NCI-H2107 treated with DMSO at 0.1 percent for 48 hours (cell line): ENCODE measurements around the gene NDOR1.

Source experiments
- DNase-seq: peaks from one replicate; lab custom pipeline; 2025; ENCODE audit not compliant: unreplicated experiment; lab: John Stamatoyannopoulos, UW

The NDOR1 gene

DNA sequence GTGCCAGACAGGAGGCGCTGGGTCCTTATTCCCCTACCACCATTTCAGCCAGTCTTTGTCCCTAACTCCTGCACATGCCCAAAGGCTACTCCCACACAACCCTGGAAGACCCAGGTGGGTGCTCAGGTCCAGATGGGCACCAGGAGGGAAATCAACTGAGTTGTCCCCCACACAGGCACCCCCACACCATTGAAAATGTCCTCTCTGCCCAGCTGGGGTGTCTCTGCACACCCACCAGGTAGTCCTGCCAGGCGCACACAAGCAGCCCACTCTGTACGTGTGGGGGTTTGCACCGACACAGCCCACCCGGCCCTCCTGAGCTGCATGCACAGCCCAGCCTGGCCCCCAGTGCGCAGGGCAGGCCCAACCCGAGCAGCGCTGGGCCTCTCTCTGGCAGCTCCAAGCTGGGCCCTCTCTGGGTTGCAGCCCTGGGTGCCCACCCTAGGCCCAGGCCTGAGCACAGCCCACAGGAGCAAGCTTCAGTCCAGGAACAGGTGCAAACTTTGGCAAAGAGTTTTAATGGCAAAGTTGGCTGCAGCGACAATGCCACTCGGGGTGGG lies 14.3 kb downstream of the NDOR1 start:
- no peak for DNase-seq

- DNase-seq: no peak
These were observed 15.0 kb downstream of the NDOR1 start for GRCh38 chr9:137220317-137221094.

- DNase-seq: no peak
These were observed 15.6 kb downstream of the NDOR1 start for GRCh38 chr9:137221095-137221505.

DNA sequence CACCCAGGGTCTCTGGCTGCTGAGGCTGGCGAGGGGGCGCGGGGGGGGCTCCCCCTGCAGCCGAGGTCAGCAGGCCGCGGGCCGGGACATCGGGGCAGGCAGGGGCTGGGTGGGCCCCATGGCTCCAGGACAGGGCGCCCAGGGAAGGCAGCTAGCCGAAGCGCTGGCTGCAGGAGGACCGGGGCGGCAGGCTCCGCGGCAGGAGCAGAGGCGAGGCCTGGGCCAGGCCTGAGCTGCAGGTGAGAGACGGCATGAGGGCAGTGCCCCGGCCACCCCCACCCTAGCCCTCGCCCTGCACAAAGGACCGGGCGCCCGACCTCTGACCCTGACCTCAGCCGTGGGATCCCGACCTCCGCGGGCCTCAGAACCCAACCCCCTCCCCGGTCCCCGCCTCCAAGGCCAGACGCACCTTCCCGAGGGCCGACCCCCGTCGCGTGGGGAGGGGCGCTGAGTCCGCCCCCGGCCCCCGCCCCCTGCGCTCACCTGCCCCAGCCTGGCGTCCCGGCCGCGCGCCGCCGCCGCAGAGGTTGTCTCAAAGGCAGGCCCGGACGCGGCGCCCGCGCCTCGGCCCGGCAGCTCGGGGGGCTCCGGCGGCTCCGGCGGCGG lies 16.1 kb downstream of the NDOR1 start:
- DNase-seq: no peak

DNA sequence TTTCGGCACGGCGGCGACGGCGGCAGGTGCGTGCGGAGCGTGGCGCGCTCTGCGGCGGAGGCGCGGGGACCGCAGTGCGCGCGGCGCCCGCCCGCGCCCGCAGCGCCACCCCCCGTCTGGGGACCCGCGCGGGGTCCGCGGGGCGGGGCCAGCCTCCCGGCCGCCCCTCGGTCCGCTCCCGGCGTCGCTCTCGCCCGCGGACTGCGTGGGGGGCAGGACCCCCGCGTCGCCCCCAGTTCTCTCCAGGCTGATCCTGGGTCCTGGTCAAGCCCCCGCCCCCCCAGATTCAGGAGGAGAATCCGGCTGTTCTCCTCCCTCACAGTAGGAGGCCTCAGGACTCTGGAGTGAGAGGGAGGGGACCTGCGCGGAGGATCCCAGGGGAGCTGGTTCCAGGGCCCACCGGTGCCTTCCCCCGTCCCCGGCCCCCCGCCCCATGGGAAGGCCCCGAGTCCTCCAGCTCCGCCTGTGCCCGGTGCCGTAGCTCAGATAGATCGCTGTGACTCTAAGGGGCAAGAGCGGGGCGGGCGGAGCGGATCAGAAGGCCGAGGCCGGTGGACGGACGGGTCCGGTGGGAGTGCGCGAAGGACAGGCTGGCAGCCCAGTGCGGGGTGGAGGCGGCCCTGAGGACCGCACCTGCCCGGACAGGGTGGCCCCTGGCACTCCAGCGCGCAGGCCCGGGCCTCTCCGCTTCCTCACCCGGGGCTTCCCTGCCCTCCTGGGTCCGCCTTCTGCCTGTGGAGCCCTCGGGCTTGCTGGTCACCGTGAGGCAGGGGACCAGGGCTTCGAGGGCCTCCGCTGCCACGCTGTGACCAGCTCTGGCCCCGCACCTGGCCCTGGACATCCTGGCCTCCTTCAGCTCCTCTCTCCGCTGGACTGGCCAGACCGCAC lies 16.9 kb downstream of the NDOR1 start, which contains the start of gene RNF208:
Gene RNF208, minus strand, starts transcription at position 51 of the 888 bp plus-strand sequence. CDS start 1,028 bp downstream, outside the sequence.
- no peak for DNase-seq

DNA sequence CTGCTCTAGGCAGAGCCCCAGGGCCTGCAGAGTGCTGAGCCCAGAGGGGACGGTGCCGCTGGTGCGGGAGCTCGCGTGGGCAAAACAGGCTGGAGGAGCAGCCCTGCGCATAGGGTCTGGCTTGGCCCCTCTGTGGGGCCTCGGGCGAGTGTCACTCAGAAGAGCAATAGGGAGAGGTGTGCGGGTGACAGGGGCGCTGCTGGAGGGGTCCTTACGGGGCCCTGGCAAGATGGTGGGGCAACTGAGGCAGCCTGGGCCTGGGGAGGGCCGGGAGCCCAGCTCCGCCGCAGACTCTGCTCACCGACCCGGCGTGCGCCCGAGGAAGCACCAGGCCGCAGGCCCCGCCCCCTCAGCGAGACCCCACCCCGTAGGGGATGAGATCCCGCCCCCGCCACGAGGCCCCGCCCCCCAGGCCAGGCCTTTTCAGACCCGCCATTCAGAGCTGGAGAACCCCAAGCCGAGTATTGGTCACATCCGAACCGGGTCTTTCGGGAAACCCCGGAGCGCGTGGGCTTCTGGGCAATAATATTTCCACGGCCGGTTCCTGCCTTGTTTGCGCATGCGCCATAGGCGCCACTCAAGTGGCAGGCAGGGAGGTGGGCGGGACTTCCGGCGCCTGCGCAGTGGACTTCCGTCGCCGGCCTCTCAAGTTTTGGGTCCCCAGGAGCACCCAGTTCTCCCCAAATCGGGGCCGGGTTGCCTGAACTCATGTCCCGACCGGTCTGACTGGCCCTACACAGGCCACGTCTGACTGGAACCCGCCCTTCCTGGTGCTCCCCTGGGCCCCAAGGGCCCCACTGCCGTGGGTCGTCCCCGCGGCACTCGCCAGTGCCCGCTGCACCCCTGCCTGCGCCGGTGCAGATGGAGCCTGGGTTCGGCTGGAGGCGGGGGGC lies 17.8 kb downstream of the NDOR1 start:
- DNase-seq: peak; percentile 95

DNA sequence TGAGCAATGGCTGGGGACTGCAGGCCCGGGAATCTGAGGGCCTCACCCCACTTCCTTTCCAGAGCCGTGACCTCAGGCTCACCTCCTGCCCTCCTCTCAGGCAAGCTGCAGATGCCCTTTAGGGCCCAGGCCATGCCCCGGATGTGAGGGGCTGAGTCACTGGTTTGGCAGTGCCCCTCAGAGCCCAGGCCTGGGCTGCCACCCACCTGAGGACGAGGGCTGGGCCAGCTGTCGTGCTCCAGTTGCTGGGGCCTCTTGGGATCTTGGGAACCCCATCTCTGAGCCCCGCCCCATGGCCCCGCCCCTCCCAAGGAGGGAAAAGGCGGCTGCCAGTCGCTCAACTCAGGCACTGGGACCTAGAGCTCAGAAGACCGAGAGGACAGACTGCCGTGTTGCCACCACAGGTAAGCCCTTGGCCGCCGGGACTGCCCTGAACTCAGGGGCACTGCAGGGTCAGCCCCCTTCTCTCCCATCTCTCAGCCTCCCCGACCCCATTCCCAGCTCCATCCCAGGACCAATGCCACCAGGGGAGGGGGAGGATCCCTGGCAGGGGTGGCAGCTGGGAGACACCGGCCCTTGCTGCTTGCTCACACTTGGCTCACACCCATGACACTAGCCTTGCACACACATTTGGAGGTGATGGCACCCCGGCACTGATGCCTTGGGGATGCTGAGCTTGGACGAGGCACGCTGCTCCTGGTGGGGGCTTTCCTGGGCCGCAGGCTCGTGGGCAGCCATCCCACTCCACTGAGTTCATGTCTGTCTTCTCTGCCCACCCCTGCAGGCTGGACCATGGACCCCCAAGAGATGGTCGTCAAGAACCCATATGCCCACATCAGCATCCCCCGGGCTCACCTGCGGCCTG lies 19.6 kb downstream of the NDOR1 start, which contains the start of gene CYSRT1:
Gene CYSRT1, plus strand, starts transcription at position 345 of the 865 bp plus-strand sequence. Its CDS starts 448 bp downstream, at position 793.
- no peak for DNase-seq

GRCh38 chr9:137225699-137226331 lies 20.3 kb downstream of the NDOR1 start:
- no peak for DNase-seq

DNA sequence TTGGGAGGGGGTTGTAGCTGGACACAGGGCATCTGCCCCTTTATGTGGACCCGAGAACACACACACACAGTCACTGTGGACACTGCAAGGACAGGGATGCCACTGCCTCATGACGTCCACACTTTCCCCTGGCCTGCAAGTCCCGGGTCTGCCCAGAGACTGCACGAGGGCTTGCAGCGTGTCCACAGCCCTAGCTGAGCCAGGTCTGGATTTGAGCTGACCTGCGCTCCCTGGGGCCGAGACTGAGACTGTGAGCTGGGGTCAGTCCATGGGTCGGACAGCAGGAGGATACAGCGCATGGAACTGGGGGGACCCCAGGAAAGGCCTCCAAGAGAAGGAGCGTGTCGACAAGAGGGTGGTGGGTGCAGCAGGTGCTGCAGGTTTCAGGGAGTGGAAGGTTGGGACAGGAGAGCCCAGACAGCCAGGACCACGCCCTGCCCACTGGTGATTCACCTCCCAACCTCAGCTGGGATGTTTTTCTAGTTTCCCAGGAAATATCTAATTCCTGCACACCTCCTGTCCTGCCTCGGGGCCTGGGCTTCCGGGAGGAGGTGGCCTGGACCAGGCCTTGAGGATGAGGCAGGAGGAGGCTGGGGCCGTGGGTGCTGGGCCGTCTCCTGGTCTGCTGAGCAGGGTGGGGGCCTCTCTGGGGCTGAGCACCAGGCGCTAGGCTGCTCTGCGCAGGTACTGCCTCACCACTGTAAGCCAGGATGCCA lies 21.0 kb downstream of the NDOR1 start:
- no peak for DNase-seq

- DNase-seq: peak; percentile 51
These were observed 21.8 kb downstream of the NDOR1 start, which contains the start of gene RNF224 for GRCh38 chr9:137227054-137227852. RNF224 (plus strand) TSS chr9:137227502; CDS start chr9:137228336, 834 bp downstream.

DNA sequence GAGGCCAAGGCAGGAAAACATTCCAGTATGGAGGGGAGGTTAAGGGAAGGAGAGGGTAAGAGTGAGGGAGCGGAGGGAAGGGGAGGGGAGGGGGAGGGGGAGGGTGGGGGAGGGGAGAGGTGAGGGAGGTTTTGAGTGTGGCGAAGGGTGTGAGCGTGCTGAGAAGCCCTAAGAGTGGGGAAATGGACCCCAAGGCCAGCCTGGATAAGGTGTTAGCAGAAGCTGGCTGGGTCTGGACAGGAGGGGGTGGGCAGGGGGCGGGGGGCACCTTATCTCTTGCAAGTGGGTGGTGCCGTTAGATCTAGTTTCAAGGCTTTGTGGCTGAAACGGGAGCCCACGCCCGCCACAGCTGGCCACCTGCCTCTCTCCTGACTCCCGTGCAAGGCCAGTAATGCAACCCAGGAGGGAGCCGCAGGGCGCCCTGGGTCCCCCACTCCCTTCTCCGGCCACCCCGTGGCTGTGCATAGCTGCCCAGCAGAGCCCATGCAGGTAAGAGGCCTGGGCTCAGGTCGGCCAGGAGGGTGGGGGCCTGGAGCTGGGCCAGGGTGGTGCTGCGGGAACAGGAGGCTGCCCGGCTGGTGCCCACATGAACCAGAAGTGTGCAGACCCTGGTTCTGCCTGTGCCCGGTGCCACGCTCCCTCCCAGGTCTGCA lies 22.5 kb downstream of the NDOR1 start:
- DNase-seq: no peak

- DNase-seq: no peak
These were observed 23.0 kb downstream of the NDOR1 start for GRCh38 chr9:137228506-137228967.

DNA sequence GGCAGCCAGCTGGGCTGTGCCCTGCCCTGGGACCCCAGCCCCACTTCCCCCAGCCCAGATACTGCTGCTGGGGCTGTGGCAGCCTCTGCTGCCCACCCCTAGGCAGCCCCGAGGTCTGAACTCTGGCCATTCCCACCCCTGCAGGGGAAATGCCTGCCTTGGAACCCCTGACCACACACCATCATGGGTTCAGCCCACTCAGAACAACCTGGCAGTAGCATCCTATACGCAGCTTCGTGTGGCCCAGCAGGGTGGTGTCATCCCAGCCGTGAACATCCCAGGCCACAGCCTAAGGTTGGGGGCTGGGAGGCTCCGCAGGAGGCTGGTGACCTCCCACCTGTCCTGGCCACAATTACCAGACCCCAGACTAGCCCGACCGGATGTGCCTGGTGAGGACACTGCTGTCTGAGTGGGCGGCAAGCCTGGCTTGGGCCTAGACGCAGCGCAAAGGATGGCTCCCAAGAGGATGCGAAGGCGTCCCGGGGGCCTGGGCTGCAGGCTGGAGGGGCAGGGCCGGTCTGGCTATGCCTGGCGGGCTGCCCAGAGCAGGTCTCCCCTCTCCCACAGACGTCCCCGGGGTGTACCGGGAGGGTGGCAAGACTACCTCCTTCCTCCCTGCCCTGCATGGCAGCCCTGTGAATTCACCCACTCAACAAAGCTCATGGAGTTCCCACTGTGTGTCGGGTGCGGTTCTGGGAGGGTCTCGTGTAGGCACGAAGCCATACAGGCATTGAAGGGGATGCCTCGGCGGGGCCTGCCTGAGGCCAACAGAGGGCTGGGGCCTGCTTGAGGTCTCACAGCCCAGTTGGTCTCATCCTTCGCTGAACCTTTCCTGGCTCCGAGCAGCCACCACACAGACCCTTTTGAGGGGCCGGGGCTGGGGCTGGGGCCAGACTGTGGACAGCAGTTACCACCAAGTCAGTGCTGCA lies 23.7 kb downstream of the NDOR1 start:
- no peak for DNase-seq

DNA sequence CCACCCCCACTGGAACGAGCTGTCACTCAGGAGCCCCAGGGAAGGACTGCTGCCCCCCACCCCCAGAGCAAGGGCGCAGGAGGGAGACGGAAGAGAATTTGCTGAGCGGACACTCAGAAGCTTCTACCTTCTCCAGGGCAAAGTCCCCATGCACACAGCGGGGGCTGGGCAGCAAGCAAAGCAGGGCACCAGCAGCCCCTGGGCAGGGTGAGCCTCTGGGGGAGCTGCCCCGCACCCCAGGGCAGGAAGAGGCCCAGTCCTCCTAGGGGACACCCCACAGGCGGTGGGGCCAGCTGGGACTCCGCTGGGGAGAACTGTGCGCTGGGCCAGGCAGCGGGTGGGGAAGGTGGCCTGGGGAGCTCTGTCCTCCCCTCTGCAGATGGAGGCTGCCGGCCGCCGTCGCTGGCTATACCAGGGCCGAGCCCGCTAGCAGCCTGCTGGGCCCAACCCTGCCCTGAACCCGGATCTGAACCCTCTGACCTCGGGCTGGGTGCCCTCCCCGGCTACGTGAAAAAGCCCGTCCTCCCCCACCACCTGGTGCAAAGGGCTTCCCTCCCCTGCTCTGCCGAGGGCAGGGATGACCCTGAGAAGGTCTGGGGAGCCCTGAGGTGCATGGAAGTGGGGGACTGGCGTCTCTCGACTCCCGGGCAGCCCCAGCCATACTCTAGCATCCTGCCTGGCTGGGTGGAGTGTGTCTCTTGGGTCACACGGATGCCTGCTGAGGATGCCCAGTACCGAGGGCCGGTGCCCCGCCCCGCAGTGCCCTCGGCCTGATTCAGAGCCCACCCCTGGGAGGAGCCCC lies 24.6 kb downstream of the NDOR1 start:
- no peak for DNase-seq
